UCSD-AML1 (cell line): ENCODE data around the gene RRAS.
A peak's percentile ranks its signal among the peaks of the same experiment; 100 is the strongest.

Experiments
- DNase-seq: peaks from one replicate; lab custom pipeline; 2025; ENCODE audit not compliant: unreplicated experiment; lab: John Stamatoyannopoulos, UW

The RRAS gene

DNA sequence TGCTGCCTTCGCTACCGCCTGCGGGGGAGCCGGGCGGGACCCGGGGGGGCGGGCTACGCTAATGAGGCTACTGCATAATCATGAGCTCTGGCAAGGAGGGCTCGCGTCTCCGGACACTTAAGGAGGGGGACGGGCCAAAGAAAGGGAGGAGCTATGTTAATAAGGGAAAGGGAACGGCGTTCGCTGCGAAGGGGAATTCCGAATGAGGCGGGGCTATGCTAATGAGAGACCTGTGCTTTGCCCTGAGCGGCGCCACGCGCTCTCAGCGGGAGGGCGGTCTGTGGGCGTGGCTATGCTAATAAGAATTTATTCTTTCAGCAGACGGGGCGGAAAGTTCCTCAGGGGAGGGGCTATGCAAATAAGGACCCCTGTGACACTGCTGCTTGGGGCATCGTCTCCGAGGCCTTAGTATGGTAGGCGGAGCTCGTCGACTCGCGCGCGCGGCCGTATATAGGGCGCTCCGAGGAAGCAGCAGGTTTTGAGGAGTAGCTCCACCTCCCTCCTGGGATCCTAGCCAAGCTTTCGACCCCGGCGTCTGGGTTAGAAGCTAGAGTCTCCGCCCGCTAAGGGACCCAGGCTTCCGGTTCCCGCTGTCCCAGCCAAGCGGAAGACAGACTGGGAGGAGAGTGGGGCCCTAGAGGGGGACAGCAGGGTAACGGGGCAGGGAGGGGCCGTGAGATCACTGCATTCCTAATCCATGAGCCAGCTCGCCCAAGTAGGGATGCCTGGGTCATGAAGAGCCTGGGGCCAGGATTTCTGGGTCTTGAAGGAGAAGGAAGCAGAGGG lies at the start of gene RRAS:
Gene RRAS, minus strand, starts transcription at position 31 of the 786 bp plus-strand sequence. CDS start 45 bp downstream, outside the sequence.
- peak; percentile 99 for DNase-seq

DNA sequence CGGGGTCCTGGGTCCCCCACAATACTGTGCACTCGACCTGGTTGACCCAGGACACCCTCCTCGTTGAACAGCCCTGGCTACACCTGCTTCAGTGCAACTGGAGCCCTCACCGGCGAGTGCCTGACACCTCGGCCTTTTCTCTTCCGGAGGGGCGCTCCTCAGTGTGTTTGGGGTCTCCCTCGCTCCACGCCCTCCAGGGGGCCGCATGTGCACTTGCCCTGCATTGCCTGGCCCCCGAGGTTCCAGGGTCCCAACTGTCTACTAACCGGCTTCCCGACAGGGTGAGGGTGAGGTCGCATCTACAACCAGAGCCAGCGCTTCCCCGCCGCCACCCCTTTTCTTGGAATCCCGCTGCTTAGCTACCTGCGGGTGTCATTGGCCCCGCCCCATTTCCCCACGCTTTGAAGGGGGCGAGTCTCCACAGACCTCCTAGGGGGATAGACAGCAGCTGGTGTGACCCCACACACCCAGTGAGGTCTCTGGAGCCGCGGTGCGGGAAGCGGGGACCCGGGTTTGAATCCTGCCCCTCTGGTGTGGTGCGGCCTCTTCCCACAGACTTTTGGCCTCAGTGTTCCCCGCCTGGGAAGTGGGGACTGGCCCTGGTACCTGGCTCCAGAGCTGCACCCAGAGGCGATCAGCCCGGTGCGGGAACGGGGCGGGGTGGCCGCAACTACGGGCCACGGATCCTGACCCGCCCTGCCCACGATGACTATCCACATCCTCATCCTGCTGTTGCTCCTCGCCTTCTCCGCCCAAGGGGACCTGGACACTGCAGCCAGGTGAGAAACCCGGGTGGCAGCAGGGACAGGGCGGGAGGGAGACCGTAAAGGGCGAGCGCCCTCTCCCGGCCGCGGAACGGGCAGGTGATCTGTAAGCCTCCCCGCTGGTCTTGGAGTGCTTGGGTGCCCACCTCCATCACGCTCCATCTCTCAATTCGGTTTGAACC lies 49.5 kb upstream of the RRAS start, which contains the start of gene ADM5:
Gene ADM5, plus strand, starts transcription at position 462 of the 946 bp plus-strand sequence. Its CDS starts 244 bp downstream, at position 706.
- no peak for DNase-seq

DNA sequence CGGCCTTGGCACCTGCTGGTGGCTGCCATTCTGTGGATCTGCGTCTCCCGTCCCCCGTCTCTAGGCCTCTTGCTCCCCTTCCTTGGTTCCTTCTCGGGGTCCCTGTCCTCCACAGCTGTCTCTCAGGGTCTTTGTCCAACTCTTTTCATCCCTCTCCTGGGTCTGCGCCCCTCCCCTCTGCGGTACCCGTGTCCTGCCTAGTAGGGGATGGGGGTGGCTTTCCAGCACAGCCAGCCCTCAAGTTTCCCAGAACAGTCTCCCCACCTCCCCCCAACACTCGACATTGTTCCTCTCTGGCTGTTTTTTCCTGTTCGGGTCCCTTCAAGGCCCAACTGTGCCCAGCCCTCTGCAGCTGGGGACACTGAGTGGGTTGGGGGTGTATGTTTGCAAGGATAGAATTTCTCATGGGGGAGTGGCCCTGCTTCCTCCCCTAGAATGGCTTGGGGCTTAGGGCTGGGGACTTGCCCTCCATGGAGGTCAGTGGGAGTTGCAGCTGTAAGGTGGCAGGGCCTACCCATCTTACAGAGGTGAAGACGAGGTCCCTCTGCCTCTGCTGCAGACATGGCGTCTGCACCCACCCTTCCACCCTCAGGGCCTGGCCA lies 48.7 kb upstream of the RRAS start:
- no peak for DNase-seq

- DNase-seq: no peak
Observed at GRCh38 chr19:49687566-49688316, 47.8 kb upstream of the RRAS start.

DNA sequence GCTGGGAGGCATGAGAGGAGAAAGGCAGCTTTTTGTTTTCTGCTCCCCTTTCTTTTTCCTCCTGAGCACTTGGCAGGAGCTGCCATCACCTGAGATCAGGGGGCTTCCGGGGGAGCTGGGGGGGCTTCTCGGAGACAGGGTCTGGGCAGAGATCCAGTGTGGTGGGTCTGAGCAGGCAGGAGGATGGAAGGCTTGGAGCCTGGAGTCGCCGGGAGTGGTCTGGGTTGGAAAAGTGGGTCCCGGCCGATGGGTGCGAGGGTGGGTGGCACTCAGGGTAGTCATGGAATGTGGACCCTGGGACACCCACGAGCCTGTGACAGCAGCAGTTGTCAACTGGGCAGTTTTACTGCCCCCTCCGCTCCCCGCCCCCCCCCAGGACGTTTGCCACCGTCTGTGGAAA lies 47.2 kb upstream of the RRAS start:
- DNase-seq: no peak

- DNase-seq: no peak
Observed at GRCh38 chr19:49686503-49687088, 46.7 kb upstream of the RRAS start.

- DNase-seq: no peak
Observed at GRCh38 chr19:49685845-49686332, 45.9 kb upstream of the RRAS start.

GRCh38 chr19:49684983-49685553 lies 45.1 kb upstream of the RRAS start:
- DNase-seq: no peak

DNA sequence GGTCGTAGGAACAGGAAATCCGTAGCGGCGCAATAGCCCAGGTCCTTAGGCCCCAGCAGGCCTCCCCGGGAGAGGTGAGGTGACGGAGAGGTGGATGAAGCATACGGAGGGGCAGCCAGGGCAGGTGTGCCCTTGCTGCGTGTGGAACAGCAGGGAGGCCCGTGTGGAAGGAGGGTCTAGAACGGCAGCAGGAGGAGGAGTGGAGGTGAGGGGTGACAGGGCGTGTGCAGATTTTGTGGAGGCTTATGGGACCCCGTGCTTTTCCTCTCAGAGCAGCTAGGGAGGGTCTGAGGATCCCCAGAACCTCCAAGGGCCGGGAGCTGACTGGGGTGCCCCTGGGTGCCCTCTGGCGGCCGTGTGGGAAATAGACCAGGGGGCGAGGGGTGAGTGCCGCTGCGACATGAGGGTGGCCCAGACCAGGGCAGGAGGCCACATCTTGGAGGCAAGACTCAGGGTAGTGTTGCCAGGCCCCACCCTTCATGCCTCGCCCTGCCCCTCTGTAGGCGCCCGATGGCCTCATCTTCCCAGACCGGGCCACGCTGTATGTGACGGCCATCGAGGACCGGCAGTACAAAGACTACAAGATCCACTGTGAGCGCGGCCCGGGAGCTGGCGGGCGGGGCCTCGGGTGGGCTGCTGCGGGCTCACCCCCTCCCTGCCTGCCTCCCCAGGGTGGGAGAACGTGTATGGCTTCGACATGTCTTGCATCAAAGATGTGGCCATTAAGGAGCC lies 44.5 kb upstream of the RRAS start:
- DNase-seq: peak; percentile 27

DNA sequence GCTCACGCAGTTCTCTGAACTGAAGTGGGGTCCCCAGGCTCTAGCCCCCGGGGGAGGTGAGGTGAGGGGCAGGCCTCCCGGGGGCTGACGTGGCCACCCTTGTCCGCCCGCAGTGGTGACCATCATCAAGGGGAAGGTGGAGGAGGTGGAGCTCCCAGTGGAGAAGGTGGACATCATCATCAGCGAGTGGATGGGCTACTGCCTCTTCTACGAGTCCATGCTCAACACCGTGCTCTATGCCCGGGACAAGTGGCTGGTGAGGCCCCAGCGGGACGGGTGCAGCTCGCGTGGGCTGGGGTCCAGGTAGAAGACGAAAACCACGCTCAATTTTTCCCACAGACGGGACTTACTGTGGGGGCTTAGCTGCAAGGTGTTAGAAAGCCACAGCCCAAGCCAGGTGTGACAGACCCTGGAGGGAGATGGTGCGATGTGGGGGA lies 43.9 kb upstream of the RRAS start:
- DNase-seq: no peak

DNA sequence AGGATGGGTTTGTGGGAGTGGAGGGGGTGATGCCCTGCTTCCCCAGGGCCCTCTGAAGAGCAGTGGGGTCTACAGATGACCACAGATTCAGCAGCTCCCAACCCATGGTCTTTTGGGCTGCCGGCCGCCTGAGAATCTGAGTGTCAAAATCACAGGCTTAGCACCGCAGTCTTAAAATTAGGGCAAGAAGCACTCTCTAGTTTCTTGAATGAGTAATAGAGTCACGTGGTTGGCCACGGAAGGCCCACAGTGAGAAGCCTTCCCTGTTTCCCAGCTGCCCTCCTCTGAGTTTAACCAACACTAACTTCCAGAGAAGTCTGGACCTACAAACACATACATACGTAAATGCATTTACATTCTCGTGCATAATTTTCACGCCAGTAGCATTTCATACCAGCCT lies 42.3 kb upstream of the RRAS start:
- no peak for DNase-seq

- no peak for DNase-seq
Observed at GRCh38 chr19:49681830-49682229, 41.9 kb upstream of the RRAS start.

DNA sequence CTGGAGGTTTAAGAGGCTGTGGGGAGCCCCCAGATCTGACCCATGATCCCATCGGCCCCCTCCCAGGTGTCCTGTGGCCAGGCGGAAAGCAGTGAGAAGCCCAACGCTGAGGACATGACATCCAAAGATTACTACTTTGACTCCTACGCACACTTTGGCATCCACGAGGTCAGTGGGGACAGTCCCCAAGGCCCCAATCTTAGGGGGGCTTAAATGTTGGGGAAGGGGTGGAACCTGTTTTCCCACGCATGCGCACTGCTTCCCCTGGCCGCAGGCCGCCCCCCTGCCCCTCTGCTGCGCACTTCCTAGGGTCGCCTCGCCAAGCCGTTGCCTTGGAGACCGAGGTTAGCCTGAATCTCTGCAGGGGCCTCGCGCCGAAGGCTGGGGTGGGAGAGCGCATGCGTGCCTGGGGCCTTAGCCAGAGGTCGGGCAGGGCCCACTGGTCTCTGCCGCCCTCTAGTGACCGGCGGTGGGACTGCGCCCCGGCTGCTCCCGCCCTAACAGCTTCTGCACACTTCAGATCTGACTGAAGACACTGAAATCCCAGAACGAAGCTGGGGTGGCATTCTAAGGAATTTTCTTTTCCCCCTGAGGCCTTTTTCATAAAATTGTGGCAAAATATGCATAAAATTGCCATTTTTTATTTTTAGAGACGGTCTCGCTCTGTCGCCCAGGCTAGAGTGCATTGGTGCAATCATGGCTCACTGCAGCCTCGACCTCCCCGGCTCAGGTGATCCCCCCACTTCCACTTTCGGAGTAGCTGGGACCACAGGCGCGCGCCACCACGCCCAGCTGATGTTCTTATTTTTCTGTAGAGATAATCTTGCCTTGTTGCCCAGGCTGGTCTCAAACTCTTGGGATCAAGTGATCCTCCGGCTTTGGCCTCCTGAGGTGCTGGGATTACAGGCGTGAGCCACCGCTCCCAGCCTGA lies 40.7 kb upstream of the RRAS start:
- peak; percentile 89 for DNase-seq

GRCh38 chr19:49679771-49680413 lies 39.9 kb upstream of the RRAS start:
- DNase-seq: no peak

DNA sequence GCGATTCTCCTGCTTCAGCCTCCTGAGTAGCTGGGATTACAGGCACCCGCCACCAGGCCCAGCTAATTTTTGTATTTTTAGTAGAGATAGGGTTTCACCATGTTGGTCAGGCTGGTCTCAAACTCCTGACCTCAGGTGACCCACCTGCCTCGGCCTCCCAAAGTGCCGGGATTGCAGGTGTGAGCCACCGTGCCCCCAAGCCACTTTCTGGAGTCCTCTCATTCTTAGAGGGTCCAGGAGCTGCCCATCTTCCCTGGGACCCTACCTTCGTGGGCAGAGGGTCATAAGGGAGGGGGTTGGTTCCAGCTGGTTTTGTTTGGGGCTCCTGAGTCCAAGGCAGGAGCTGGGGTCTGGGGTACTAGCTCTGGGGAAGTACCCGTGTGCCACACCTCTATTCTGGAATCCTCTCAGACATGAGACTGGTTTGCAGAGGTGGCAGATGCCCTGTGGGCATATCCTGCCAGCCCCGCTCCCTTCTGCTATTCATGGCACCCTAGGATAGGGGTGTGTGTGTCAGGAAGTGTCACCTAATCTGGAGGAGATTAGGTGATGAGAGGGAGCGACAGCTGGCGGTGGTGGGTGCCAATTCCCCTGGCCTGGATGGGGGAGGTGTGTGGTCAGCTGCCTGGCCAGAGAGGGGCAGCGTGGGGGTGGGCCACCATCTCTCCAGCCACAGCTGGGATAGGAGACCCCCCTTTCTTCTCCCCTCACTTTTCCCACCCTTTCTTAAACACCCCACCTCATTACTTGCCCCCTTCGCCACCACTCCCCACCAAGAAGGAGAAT lies 39.2 kb upstream of the RRAS start:
- no peak for DNase-seq

- peak; percentile 80 for DNase-seq
Observed at GRCh38 chr19:49677901-49678674, 38.1 kb upstream of the RRAS start.
